ENCODE results near the gene NEBL. TPM values are rescaled to one million over a fixed set of nuclear protein-coding genes. Genes with fewer than 3 reads are reported as not detected.

Gene NEBL
- total RNA-seq, 1 donor from 2014 or later, result 24.5 TPM

GRCh38 chr10:20852303-20852702 lies 44.8 kb downstream of the NEBL start:
- H3K27me3 Mint-ChIP-seq, result no peaks in the 10 kb centered on the region
- no peak for TF ChIP-seq CTCF (conservative IDR thresholded peaks at IDR 0.05)
- no peak overlapping the region for H3K27ac Mint-ChIP-seq
- DNase-seq (ENCODE audit: extremely low spot score, unreplicated experiment), result no peak
- H3K4me1 Mint-ChIP-seq (ENCODE audit: unreplicated experiment), result no peaks in the 10 kb centered on the region
- H3K36me3 Mint-ChIP-seq, result no peaks in the 10 kb centered on the region
- H3K4me3 Mint-ChIP-seq, result no peak overlapping the region
- H3K9me3 Mint-ChIP-seq, result peaks cover 9% of the 10 kb centered on the region

- Mint-ChIP-seq H3K9me3 (no peaks in the 10 kb centered on the region), H3K4me3 (no peak overlapping the region), H3K36me3 (no peaks in the 10 kb centered on the region), H3K27ac (no peak overlapping the region), H3K27me3 (no peaks in the 10 kb centered on the region), H3K4me1 (ENCODE audit: unreplicated experiment) (no peaks in the 10 kb centered on the region)
- no peak for TF ChIP-seq CTCF (conservative IDR thresholded peaks at IDR 0.05)
- no peak for DNase-seq (ENCODE audit: extremely low spot score, unreplicated experiment)
Observed at GRCh38 chr10:20847512-20847911, 49.6 kb downstream of the NEBL start.

GRCh38 chr10:20846263-20846662 lies 50.8 kb downstream of the NEBL start:
- H3K9me3 Mint-ChIP-seq, result no peaks in the 10 kb centered on the region
- H3K4me1 Mint-ChIP-seq (ENCODE audit: unreplicated experiment), result no peaks in the 10 kb centered on the region
- no peaks in the 10 kb centered on the region for H3K36me3 Mint-ChIP-seq
- no peak for TF ChIP-seq CTCF (conservative IDR thresholded peaks at IDR 0.05)
- H3K27me3 Mint-ChIP-seq, result no peaks in the 10 kb centered on the region
- H3K27ac Mint-ChIP-seq, result no peak overlapping the region
- DNase-seq (ENCODE audit: extremely low spot score, unreplicated experiment), result no peak
- H3K4me3 Mint-ChIP-seq, result no peak overlapping the region

GRCh38 chr10:20841419-20841818 lies 55.7 kb downstream of the NEBL start:
- Mint-ChIP-seq H3K27ac (no peak overlapping the region), H3K4me3 (no peak overlapping the region), H3K4me1 (ENCODE audit: unreplicated experiment) (no peaks in the 10 kb centered on the region), H3K9me3 (no peaks in the 10 kb centered on the region), H3K36me3 (peaks cover 13% of the 10 kb centered on the region), H3K27me3 (no peaks in the 10 kb centered on the region)
- TF ChIP-seq CTCF (conservative IDR thresholded peaks at IDR 0.05), result no peak
- no peak for DNase-seq (ENCODE audit: extremely low spot score, unreplicated experiment)

- no peak for TF ChIP-seq CTCF (conservative IDR thresholded peaks at IDR 0.05)
- no peak for DNase-seq (ENCODE audit: extremely low spot score, unreplicated experiment)
- Mint-ChIP-seq H3K4me3 (no peak overlapping the region), H3K36me3 (peaks cover 13% of the 10 kb centered on the region), H3K27ac (no peak overlapping the region), H3K9me3 (no peaks in the 10 kb centered on the region), H3K4me1 (ENCODE audit: unreplicated experiment) (no peaks in the 10 kb centered on the region), H3K27me3 (no peaks in the 10 kb centered on the region)
Observed at GRCh38 chr10:20839910-20840309, 57.2 kb downstream of the NEBL start.

- Mint-ChIP-seq H3K4me3 (no peak overlapping the region), H3K9me3 (no peaks in the 10 kb centered on the region), H3K4me1 (ENCODE audit: unreplicated experiment) (no peaks in the 10 kb centered on the region), H3K36me3 (peaks cover 16% of the 10 kb centered on the region), H3K27me3 (no peaks in the 10 kb centered on the region), H3K27ac (no peak overlapping the region)
- TF ChIP-seq CTCF (conservative IDR thresholded peaks at IDR 0.05), result no peak
- DNase-seq (ENCODE audit: extremely low spot score, unreplicated experiment), result no peak
Observed at GRCh38 chr10:20839141-20839540, 58.0 kb downstream of the NEBL start.

Measured in type B pancreatic cell (in vitro differentiated cells).